Prostate gland (tissue), 2 donors: ENCODE data around the gene AUTS2.

ENCODE experiments used
- POLR2A ChIP-seq: fragments of 450-650 bp; IDR thresholded peaks from one replicate; pipeline ENCODE4 v1.6.1; 2016; ENCODE audit warnings: antibody characterized with exemption, mild to moderate bottlenecking
- POLR2AphosphoS5 ChIP-seq: sonication (generic); formaldehyde crosslinking; IDR thresholded peaks from one replicate; pipeline ENCODE4 v1.6.1; 2017; ENCODE audit warnings: antibody characterized with exemption
- TF ChIP-seq, protein P1 (sequence below), 4 experiments: fragments of 200-600 bp in 2 of 4; fragments of 450-650 bp in 2 of 4; sonication (generic) in 2 of 4; IDR thresholded peaks; 1 replicate in 3 of 4; 2 replicates in 1 of 4; pipeline ENCODE4 v1.5.1; 2016 to 2019; ENCODE audit warnings: antibody characterized with exemption in 4 of 4, mild to moderate bottlenecking in 2 of 4, moderate library complexity in 2 of 4

DNA sequence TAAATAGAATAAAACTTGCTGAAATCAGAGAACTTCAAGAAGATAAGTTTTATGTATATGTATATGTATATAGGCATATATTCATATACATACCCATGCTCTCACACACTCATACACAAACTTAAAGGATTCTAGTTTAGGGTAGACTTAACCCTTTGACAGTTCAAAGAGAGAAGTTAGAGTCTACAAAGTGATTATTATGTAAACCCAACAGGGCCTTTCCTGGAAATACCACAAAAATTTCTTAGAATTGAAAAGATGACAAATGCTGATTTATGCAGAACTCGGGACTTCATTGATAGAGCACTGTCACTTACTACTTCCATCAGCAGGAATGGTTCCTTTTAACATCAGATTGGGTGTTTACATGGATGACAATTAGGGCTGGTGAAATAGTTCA lies 763.5 kb downstream of the AUTS2 start:
- TF ChIP-seq, protein P1, sequence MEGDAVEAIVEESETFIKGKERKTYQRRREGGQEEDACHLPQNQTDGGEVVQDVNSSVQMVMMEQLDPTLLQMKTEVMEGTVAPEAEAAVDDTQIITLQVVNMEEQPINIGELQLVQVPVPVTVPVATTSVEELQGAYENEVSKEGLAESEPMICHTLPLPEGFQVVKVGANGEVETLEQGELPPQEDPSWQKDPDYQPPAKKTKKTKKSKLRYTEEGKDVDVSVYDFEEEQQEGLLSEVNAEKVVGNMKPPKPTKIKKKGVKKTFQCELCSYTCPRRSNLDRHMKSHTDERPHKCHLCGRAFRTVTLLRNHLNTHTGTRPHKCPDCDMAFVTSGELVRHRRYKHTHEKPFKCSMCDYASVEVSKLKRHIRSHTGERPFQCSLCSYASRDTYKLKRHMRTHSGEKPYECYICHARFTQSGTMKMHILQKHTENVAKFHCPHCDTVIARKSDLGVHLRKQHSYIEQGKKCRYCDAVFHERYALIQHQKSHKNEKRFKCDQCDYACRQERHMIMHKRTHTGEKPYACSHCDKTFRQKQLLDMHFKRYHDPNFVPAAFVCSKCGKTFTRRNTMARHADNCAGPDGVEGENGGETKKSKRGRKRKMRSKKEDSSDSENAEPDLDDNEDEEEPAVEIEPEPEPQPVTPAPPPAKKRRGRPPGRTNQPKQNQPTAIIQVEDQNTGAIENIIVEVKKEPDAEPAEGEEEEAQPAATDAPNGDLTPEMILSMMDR (IDR thresholded peaks at IDR 0.05) = no peak
- TF ChIP-seq POLR2AphosphoS5 (no peak), POLR2A (no peak)
